Glomerular endothelial cell (primary cell): ENCODE results near the gene TLN1. TPM values are rescaled to one million over a fixed set of nuclear protein-coding genes. Genes with fewer than 3 reads are reported as not detected.

Experiments used
- DNase-seq: peaks from one replicate; pipeline ENCODE4 v3.0.0-alpha.2; 2011; ENCODE audit warnings: low read depth, low spot score; ENCODE audit errors: extremely low read depth
- total RNA-seq: library from RNA; depleted of rRNA; stranded (reverse); fragments of >200 nt; gene quantifications from 2 replicates; pipeline ENCODE4 v1.2.3, GENCODE V29; 2015

TLN1 gene, protein sequence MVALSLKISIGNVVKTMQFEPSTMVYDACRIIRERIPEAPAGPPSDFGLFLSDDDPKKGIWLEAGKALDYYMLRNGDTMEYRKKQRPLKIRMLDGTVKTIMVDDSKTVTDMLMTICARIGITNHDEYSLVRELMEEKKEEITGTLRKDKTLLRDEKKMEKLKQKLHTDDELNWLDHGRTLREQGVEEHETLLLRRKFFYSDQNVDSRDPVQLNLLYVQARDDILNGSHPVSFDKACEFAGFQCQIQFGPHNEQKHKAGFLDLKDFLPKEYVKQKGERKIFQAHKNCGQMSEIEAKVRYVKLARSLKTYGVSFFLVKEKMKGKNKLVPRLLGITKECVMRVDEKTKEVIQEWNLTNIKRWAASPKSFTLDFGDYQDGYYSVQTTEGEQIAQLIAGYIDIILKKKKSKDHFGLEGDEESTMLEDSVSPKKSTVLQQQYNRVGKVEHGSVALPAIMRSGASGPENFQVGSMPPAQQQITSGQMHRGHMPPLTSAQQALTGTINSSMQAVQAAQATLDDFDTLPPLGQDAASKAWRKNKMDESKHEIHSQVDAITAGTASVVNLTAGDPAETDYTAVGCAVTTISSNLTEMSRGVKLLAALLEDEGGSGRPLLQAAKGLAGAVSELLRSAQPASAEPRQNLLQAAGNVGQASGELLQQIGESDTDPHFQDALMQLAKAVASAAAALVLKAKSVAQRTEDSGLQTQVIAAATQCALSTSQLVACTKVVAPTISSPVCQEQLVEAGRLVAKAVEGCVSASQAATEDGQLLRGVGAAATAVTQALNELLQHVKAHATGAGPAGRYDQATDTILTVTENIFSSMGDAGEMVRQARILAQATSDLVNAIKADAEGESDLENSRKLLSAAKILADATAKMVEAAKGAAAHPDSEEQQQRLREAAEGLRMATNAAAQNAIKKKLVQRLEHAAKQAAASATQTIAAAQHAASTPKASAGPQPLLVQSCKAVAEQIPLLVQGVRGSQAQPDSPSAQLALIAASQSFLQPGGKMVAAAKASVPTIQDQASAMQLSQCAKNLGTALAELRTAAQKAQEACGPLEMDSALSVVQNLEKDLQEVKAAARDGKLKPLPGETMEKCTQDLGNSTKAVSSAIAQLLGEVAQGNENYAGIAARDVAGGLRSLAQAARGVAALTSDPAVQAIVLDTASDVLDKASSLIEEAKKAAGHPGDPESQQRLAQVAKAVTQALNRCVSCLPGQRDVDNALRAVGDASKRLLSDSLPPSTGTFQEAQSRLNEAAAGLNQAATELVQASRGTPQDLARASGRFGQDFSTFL (N-terminal part only)
- 347 and 424 TPM in 2 replicates for total RNA-seq

DNA sequence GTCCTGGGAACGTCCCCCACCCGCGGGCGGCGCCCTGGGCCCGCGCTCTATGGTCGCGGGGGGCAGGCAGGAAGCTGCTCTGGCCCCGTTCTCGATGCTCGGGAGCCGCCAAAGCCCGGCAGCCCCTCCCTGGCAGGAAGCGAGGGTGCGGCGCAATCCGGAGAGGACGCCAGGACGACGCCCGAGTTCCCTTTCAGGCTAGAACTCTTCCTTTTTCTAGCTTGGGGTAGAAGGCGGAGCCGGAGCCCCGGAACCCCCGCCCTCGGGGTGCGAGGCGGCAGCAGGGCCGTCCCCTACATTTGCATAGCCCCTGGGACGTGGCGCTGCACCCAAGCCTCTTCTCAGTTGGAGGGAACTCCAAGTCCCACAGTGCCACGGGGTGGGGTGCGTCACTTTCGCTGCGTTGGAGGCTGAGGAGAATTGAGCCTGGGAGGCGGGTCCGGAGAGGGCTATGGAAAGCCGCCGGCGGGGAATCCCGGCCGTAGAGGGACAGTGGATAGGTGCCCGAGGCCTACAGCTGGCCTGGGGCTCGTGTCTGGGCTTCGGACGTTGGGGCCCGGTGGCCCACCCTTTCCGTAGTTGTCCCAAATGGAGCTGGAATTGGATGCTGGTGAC, at the start of gene TLN1, which contains the start of gene CREB3:
TLN1 (minus strand) TSS at position 11 of the 615 bp plus-strand sequence. CDS start 6,501 bp downstream, outside the sequence.
CREB3 (plus strand) TSS at position 482 of the 615 bp plus-strand sequence; CDS start at position 589, 107 bp downstream.
- DNase-seq, result peak; percentile 87

DNA sequence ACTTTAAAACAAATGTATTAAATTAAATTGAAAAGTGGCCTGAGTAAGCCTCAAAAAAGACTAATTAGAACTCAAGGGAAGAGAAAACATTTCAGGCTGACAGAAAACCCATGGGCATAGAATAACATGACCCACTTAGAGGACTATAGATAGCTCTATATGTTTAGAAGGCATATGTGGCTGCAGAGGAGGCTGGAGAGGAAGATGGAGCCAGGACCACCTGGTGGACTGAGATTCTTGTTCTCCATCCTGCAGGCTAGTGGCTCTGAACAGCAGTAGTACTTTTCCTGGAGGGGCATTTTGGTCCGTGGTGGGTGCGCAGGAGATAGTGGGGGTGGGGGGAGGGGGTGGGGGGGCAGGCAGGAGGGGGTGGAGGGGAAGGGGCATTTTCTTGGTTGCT, 49.1 kb upstream of the TLN1 start:
- no peak for DNase-seq

DNA sequence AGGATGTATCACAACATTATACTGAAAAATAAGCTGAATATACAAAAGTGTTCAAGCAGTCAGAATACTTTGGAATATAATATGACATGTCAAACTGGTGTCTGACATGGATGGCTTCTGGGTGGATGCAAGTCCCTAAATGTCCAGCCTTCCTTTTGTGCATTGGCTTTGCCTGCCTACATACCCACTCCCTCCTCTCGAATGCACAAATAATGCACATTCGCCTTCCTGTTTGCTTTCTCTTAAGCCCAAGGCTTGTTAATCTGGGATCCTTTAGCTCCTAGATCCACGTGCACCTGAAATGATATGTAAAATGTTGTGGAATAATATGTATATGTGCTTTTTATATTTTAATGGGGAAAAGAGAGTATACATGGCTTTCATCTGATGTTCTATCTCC, 46.5 kb upstream of the TLN1 start:
- no peak for DNase-seq

DNA sequence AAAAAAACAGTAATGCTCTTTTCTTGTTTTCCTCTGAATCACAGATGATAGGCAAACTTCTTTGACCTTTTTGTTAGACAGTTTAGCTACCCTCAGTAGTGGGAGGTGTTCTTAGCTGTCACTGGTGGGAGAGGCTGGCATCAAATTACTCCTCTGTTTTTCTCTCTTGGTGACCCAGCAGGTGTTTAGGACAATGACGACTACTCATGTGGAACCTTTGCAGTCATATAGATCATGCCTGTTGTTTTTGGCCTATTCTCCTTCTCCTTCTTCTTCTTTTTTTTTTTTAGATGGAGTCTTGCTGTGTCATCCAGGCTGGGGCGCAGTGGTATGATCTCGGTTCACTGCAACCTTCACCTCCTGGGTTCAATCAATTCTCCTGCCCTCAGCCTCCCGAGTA, 44.0 kb upstream of the TLN1 start:
- no peak for DNase-seq

DNA sequence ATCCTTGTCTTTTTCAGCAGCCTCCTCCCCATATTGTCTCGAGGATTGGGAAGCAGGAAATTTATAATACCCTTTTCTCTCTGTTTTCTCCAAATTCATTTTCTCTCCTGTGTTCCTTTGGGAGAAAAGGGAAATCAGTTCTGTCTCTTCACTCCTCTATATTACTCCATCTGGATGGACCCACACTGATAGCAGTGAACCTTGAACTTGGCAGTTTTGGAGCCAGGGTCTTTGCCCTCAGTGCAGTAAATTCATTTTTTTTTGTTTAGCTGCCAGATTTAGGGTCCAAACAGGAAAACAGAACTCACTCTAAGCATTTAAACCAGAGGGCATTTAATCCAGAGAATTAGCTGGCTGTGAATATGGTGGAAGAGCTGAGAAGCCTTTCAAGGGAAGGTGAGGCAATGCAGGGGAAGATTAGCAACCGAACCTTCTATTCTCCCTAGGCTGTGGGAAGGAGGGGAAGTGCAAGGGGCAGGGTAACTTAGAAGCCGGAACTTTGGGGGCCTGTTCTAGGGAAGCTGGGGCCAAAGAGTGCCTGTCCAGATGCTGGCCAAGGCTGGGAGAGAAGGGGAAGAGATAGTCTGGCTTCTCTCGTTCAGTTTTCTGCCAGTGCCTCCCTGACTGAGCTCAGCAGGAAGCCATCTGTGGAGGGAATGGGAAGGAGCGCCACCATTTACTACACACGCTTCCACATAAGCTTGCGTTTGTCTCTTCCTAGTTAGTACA, 43.1 kb upstream of the TLN1 start:
- DNase-seq, result no peak

DNA sequence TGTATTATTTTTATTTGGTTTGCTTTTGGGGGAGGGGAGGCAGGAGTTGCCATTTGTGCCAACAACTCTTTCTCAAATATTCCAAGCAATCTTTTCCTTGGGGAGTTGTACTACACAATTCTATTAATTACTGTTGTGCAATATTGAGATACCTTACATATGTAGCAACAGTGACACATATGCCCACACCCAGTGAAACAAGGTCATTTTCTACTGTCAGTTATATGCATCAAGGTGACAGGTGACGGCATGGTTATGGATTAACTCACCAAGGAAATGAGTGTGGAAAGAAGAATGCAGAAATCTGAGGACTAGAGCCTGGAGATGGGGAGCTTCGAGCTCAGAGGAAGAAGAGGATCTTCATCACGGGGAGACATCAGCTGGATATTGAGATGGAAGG, 39.9 kb upstream of the TLN1 start:
- no peak for DNase-seq

DNA sequence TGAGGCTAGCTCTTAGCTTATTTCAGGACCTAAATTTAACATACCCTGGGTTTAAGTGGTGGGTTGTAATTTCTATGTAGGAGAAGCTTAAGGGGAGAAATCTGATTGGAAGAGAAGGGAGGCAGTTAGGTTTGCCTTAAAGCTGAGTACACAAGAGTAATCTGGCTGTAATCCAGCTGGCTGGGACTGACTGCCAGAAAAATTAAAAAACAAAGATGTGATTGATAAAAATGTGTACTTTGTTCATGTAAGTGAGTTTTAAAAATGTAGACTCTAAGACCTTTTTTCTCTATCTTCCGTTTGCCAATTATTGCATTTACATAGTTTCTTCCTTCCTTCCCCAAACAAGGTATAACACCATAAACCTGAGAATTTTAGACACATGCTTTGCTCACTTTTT, 39.5 kb upstream of the TLN1 start:
- DNase-seq, result no peak

DNA sequence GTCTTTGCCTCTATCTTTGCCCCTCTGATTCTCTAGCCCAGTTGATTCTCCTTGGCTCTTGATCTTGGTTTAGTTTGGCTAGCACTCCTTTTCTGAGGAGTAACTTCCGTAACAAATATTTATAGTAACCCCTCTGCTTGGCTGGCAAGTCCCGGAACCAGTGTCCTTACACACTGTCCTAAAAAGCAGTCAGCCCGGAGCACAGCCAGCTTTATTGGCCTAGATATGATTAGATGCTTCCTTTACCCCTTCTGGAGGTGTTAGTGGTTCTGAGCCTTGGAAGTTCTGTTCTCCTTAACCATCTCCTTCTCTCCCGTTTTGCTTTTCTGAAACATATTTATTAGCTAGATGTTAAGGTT, 39.1 kb upstream of the TLN1 start:
- no peak for DNase-seq

DNA sequence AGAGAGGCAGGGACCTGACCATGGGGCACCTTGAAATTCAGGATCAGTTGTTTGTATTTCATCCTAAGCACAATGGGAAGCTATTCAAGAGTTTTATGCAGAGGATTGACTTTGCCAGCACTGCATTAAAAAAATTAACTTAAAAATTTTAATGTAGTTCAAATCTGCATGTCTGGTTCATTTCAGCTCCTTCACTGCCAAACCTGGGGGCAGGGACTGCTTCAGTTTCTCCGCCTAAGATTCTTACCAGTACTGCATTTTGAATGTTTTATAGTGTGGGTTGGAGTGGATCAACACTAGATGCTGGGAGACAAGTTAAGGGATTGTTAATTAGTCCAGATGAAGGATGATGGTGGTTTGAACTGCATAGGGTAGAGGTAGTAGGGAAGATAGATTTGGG, 37.8 kb upstream of the TLN1 start:
- no peak for DNase-seq

DNA sequence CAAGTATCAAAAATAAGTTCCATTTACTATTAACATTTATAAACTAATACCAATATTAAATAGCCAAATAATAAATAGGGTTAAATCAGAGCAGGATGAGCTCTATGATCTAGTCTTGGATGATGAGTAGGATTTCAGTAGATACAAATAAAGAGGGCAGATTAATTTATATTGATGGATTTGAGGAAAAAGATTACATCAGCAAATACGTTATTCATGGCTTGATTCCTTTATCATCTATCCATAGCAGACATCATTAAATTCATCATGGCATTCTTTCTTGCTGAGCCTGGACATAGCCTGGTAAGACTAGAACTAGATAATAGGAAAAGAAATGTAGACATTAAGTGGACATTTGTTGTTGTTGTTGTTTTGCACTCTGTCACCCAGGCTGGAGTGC, 35.5 kb upstream of the TLN1 start:
- no peak for DNase-seq

DNA sequence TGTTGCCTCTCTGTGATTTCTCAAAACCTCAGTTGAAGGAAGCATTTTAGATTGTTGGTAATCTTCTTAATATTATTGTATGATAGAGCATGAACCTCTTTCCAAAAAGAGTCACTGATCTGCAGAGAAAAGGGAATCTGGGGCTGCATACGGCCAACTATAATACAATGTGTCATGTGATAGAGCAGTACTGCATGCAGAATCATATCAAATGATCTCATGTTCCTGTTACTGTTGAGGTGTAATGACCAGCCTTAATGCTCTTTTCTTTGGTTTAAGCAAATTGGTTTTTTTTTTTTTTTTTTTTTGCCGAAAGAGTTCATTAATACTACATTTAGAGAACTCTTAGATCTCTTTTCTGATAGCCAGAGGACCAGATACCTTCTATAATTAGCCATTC, 35.0 kb upstream of the TLN1 start:
- no peak for DNase-seq

DNA sequence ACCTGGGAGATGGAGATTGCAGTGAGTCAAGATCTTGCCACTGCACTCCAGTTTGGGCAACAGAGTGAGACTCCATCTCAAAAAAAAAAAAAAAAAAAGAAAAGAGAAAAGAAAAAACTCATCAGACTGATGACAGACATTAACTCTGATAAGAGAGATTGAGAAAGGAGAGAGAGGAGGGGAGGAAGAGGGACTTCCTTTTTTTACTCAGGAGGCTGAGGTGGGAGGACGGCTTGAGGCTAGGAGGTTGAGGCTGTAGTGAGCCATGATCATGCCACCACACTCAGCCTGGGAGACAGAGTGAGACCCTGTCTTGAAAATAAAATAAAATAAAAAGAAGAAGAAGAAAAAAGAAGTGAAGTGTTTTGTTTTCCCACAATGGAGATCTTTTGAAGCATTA, 31.8 kb upstream of the TLN1 start:
- DNase-seq, result no peak

DNA sequence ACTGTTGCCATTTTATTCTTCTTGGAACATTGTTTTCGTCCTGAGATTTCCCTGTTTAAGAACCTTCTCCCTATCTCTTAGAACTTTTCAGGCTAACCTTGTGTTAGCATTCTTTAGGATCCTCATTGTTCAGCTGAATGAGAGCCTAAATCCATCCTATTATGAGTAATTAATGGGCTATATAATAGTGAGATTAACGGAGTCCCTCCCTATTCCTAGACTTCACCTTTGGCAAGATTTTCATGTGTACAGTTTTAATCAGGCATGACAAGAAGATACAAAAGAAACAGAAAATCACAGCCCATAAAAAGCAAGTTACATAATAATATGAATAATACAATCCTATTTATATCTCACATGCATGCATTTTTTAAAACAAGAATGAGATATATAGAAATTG, 31.2 kb upstream of the TLN1 start:
- DNase-seq, result no peak

DNA sequence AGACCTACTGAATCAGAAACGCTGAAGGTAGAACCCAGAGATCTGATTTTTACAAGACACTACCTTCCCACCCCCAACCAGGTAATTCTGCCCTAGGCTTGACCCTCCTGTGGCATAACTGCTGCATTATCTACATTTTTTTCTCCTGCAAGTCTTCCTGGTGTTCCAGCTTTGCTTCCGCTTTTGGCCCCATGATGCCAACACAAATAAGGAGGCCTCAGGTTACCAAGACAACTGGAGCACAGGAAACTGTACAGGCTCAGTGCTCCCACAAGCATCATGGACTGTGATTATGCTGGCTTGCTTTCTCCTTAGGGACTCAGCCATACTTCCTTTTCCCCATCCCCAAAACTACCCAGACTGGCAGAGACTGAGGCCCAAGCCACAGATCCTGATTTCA, 28.7 kb upstream of the TLN1 start:
- DNase-seq, result peak; percentile 90

DNA sequence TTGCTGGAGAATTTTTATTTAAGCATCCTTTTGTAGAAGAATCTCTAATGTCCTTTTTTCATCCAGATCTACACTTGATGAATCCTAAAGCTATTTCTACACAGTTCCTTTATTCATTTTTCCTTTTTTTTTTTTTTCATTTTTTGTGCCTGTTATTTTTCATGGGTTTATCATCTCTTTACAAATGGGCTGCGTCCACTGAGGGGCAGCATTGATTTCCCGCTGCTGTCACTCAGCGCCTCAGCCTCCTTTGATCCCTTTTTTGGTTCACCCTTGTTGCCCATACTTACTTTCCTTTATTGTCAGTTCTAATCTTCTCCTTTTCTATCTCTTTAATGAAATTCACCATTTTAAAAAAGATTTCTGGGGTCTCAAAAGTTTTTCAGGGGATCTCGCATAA, 27.8 kb upstream of the TLN1 start:
- no peak for DNase-seq

DNA sequence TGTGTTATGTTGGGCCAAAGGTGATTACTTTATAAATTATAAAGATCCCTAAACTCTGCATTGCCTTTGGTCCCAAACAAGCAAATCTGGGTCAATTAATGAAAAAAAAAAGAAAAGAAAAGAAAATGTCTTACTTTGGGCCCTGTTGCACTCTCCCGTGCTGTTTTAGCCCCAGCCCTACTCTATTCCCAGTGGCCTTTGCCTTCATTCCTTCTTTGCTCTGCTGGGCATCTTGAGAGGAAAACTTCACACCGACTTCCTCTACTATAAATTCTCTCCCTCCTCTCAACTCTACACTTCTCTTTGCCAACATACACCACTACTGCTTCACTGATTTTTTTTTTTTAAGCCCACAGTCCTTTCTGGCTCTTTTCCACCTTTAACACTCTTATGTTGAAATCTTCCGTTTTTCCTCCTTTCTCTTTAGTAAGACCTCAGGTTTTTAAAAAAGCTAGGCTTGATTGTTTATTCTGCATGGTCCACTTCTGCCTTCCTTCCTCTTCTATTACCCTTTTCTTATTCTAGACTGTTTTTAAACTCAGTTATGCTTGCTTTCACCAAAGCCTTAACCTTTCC, 26.6 kb upstream of the TLN1 start:
- no peak for DNase-seq

DNA sequence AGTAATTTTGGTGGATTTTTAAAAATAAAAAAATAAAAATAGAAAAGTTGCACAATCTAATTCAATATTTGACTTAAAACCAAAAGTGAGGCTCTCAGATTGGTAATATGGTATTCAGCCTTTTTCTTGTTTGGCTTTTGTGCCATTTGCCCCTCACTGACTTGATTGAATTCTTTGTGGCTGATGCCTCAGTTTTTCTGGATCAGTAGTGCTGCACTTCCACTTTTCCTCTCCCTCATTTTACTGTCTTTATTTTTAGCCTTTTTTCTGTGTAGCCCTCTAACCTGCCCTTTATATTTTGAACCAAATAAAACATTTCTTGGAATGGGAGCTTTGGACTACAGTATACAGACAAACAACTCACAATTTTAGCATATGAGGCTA, 25.9 kb upstream of the TLN1 start:
- DNase-seq, result no peak

DNA sequence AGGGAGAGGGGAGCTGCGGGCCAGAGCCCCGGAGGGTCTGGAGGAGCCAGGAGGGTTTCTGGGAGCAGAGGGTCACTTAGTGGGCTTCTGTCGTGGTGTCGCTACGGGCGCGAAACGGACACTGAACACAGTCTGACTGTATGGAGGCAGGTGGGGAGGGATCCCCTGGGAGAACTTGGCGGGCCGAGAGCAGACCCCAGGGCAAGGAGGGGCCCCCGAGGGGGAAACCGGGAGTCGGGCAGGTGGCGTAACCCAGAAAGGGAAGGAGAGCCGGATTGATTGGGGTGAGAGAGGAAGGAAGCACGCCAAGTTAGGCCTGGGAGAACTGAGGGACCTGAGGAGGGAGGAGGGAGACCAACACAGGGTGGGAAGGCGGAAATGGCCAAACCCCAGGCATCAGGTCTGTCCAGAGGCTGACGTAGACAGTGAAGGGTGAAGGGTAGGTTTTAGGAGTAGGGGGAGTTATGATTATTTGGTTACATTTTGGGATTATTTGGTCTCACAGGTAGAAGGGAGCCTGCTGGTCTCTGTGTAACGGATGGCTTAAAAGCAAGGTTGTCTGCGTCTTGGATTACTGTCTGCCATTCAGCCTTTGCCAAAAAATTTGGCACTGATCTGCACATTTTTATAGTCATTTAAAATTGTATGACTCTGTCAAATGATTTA, 25.4 kb upstream of the TLN1 start:
- no peak for DNase-seq
